Hepatocyte (in vitro differentiated cells): ENCODE results near the gene PRSS53. TPM values are rescaled to one million over a fixed set of nuclear protein-coding genes. Genes with fewer than 3 reads are reported as not detected.

ENCODE experiments used
- DNase-seq: peaks from one replicate; pipeline ENCODE4 v3.0.0-alpha.2; 2016; ENCODE audit warnings: low spot score
- H2AFZ ChIP-seq: fragments of 200-600 bp; sonication (generic); 2 replicates; pipeline ENCODE4 v1.6.0; 2016; ENCODE audit warnings: antibody characterized with exemption, mild to moderate bottlenecking
- H3K27ac ChIP-seq: fragments of 200-600 bp; sonication (generic); 2 replicates; pipeline ENCODE4 v1.5.1; 2016; ENCODE audit warnings: mild to moderate bottlenecking
- H3K27me3 ChIP-seq: fragments of 200-600 bp; sonication (generic); 2 replicates; pipeline ENCODE4 v1.6.1; 2016
- H3K36me3 ChIP-seq: fragments of 200-600 bp; sonication (generic); replicated peaks from 2 replicates; pipeline ENCODE4 v1.5.1; 2016; ENCODE audit warnings: low read depth; ENCODE audit not compliant: insufficient read depth
- H3K4me1 ChIP-seq: fragments of 200-600 bp; sonication (generic); 2 replicates; pipeline ENCODE4 v1.5.1; 2016; ENCODE audit warnings: mild to moderate bottlenecking, moderate library complexity; ENCODE audit not compliant: insufficient read depth
- H3K4me2 ChIP-seq: fragments of 200-600 bp; sonication (generic); 2 replicates; pipeline ENCODE4 v1.6.0; 2016
- H3K4me3 ChIP-seq: fragments of 200-600 bp; sonication (generic); 2 replicates; pipeline ENCODE4 v1.5.1; 2016; ENCODE audit warnings: mild to moderate bottlenecking
- H3K79me2 ChIP-seq: fragments of 200-600 bp; sonication (generic); 2 replicates; pipeline ENCODE4 v1.6.0; 2017; ENCODE audit warnings: mild to moderate bottlenecking
- H3K9me2 ChIP-seq: fragments of 200-600 bp; sonication (generic); replicated peaks from 2 replicates; pipeline ENCODE4 v1.6.0; 2017; ENCODE audit warnings: mild to moderate bottlenecking; ENCODE audit not compliant: insufficient read depth
- H3K9me3 ChIP-seq: fragments of 200-600 bp; sonication (generic); 2 replicates; pipeline ENCODE4 v1.5.1; 2016; ENCODE audit warnings: low read depth, mild to moderate bottlenecking
- H4K20me1 ChIP-seq: fragments of 200-600 bp; sonication (generic); 2 replicates; pipeline ENCODE4 v1.6.0; 2016; ENCODE audit warnings: mild to moderate bottlenecking; ENCODE audit not compliant: insufficient read depth, poor library complexity, severe bottlenecking
- EZH2 ChIP-seq: fragments of 200-600 bp; sonication (generic); IDR thresholded peaks from 2 replicates; pipeline ENCODE4 v1.6.1; 2016; ENCODE audit warnings: antibody characterized with exemption, mild to moderate bottlenecking, borderline replicate concordance
- EZH2phosphoT487 ChIP-seq: fragments of 200-600 bp; sonication (generic); IDR thresholded peaks from one replicate; pipeline ENCODE4 v1.6.1; 2018; ENCODE audit warnings: antibody characterized with exemption, mild to moderate bottlenecking, low read depth, moderate library complexity; ENCODE audit not compliant: unreplicated experiment, severe bottlenecking
- WGBS: methylation state at CpG from one replicate; pipeline ENCODE4 v1.1.6; 2016; ENCODE audit warnings: low lambda C conversion rate; ENCODE audit errors: missing lambda C conversion rate; 5-methylcytosine and 5-hydroxymethylcytosine counted together
- polyA plus RNA-seq: library from polyadenylated mRNA; unstranded; fragments of >200 nt; fragmentation: Nextera tagmentation; extraction: Ambion mirVana; gene quantifications from 2 replicates; pipeline ENCODE4 v1.2.1, GENCODE V29; 2016
- total RNA-seq: library from RNA; depleted of rRNA; stranded (reverse); fragments of >200 nt; gene quantifications from 2 replicates; pipeline ENCODE4 v1.2.3, GENCODE V29; 2014
- TF ChIP-seq, protein P1 (sequence below): fragments of 200-600 bp; sonication (generic); IDR thresholded peaks from 2 replicates; pipeline ENCODE4 v1.5.1; 2016; ENCODE audit warnings: antibody characterized with exemption, mild to moderate bottlenecking; ENCODE audit not compliant: poor library complexity

Gene PRSS53
- total and polyA plus RNA-seq, 2 experiments from 2014 or later = 0.39 to 2.2 TPM

DNA sequence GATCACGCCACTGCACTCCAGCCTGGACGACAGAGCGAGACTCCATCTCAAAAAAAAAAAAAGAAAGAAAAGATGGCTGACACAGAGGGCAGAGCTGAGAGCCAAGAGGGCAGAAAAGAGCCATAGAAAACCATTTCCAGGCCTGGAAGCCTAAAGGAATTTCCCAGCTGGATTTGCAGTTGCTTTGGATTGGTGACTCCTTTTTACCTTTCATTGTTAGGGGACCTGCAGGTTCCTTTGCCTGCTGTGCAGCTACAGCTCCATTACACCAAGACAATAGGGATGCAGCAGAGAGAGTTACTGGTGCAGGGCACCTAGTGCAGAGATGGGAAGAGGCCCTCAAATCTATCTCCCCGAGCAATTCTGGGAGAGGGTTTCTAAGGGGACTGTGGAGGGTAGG, 33.1 kb downstream of the PRSS53 start:
- H3K4me2 ChIP-seq = no peak overlapping the region

DNA sequence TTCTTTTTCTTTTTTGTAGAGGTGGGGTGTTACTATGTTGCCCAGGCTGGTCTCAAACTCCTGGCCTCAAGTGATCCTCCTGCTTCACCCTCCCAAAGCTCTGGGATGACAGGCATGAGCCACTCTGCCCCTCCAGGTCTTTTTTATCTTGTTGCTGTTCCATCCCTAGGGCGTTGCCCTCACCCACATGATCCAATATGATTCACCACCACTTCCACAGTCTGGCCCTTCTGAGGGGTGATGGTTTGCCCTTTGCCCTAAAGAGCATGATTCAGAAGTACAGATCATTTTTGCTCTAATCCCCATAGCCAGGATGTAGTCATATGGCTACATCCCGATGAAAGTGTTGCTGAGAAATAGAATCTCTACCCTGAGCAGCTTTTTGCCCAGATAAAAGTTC, 36.6 kb downstream of the PRSS53 start:
- Histone ChIP-seq H3K4me1 (no peaks in the 10 kb centered on the region), H3K4me3 (no peak overlapping the region), H3K9me3 (no peaks in the 10 kb centered on the region), H3K79me2 (no peaks in the 10 kb centered on the region), H3K27ac (peak overlapping the region; percentile 66), H3K27me3 (no peaks in the 10 kb centered on the region), H4K20me1 (no peaks in the 10 kb centered on the region), H3K9me2 (no peaks in the 10 kb centered on the region), H2AFZ (no peak overlapping the region), H3K4me2 (no peak overlapping the region), H3K36me3 (no peaks in the 10 kb centered on the region)
- TF ChIP-seq EZH2phosphoT487 (no peak), EZH2 (no peak)
- TF ChIP-seq, protein P1, sequence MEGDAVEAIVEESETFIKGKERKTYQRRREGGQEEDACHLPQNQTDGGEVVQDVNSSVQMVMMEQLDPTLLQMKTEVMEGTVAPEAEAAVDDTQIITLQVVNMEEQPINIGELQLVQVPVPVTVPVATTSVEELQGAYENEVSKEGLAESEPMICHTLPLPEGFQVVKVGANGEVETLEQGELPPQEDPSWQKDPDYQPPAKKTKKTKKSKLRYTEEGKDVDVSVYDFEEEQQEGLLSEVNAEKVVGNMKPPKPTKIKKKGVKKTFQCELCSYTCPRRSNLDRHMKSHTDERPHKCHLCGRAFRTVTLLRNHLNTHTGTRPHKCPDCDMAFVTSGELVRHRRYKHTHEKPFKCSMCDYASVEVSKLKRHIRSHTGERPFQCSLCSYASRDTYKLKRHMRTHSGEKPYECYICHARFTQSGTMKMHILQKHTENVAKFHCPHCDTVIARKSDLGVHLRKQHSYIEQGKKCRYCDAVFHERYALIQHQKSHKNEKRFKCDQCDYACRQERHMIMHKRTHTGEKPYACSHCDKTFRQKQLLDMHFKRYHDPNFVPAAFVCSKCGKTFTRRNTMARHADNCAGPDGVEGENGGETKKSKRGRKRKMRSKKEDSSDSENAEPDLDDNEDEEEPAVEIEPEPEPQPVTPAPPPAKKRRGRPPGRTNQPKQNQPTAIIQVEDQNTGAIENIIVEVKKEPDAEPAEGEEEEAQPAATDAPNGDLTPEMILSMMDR = no peak
- WGBS = 60% methylated on average over 2 of the region's 2 CpGs
- peak; percentile 74 for DNase-seq

More for the DNA sequence above, 33.1 kb downstream of the PRSS53 start:
- H3K27me3 ChIP-seq = no peaks in the 10 kb centered on the region
- H3K79me2 ChIP-seq = no peaks in the 10 kb centered on the region
- 94% methylated on average over 4 of the region's 4 CpGs for WGBS
- H4K20me1 ChIP-seq = no peaks in the 10 kb centered on the region
- no peaks in the 10 kb centered on the region for H3K36me3 ChIP-seq
- H3K9me3 ChIP-seq = no peaks in the 10 kb centered on the region
- no peak for DNase-seq
- no peak overlapping the region for H2AFZ ChIP-seq
- H3K4me1 ChIP-seq = no peaks in the 10 kb centered on the region
- no peak overlapping the region for H3K27ac ChIP-seq
- TF ChIP-seq EZH2phosphoT487 (no peak), EZH2 (no peak)
- TF ChIP-seq, protein P1 = no peak
- no peaks in the 10 kb centered on the region for H3K9me2 ChIP-seq
- H3K4me3 ChIP-seq = no peak overlapping the region

DNA sequence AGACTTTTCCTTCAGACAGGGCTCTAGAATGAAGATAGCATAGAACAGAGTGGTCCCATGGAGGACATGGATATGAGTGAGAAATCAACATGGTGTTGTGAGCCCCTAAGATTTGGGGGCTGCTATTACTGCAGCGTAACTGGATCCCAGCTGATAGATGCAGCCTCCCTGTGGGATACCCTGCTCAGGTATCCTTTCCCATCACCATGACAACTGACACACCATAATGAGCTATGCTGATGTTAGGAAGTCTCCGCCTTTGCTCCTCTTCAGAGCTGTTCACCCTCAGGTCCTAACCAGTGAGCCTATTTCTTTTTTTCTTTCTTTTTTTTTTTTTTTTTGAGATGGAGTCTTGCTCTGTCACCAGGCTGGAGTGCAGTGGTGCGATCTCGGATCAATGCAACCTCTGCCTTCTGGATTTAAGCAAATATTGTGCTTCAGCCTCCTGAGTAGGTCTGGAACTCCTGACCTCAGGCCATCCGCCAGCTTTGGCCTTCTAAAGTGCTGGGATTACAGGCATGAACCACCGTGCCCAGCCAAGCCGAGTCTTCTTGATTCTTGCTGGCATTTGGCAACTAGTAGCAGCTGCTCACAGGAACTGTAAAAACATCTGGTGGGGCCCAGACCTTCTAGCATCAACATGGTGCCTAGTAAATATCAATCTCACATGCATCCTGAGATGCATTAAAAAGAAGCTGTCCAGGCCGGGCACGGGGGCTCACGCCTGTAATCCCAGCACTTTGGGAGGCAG, 38.3 kb downstream of the PRSS53 start:
- TF ChIP-seq, protein P1 = no peak
- TF ChIP-seq EZH2 (no peak), EZH2phosphoT487 (no peak)
- H3K79me2 ChIP-seq = no peaks in the 10 kb centered on the region
- H2AFZ ChIP-seq = no peak overlapping the region
- no peaks in the 10 kb centered on the region for H3K9me3 ChIP-seq
- no peaks in the 10 kb centered on the region for H3K4me1 ChIP-seq
- no peak overlapping the region for H3K27ac ChIP-seq
- no peaks in the 10 kb centered on the region for H4K20me1 ChIP-seq
- H3K9me2 ChIP-seq = no peaks in the 10 kb centered on the region
- H3K4me2 ChIP-seq = no peak overlapping the region
- WGBS = 70% methylated on average over 10 of the region's 10 CpGs
- H3K27me3 ChIP-seq = no peaks in the 10 kb centered on the region
- DNase-seq = no peak
- H3K4me3 ChIP-seq = no peak overlapping the region
- no peaks in the 10 kb centered on the region for H3K36me3 ChIP-seq
